OCI-LY7 (cell line): ENCODE measurements around the gene NAV3. TPM values are rescaled to one million over a fixed set of nuclear protein-coding genes. Genes with fewer than 3 reads are reported as not detected.

Experiments
- BruUV-seq: library from RNA; stranded (reverse); fragments of 400-500 nt; replicated peaks from 2 replicates; lab custom pipeline; 2021; lab: Mats Ljungman, UMichigan
- CTCF ChIA-PET: fragments of 300-600 bp; sonication (Branson Sonifier 250); formaldehyde crosslinking; loops from one replicate; lab custom pipeline; 2022; ENCODE audit warnings: antibody characterized with exemption; ENCODE audit not compliant: unreplicated experiment; lab: Charles Lee
- POLR2A ChIA-PET: fragments of 300-600 bp; sonication (Branson Sonifier 250); formaldehyde crosslinking; loops from one replicate; lab custom pipeline; 2022; ENCODE audit warnings: antibody characterized with exemption; lab: Charles Lee
- DNase-seq: peaks from one replicate; pipeline ENCODE4 v3.0.0-alpha.2; 2015; ENCODE audit warnings: low spot score
- H2AFZ ChIP-seq: fragments of 200-600 bp; sonication (generic), shearing (Covaris generic); 2 replicates; pipeline ENCODE4 v1.6.1; 2014; ENCODE audit warnings: mild to moderate bottlenecking, antibody characterized with exemption, low read length, moderate library complexity
- H3K27ac ChIP-seq: fragments of 200-600 bp; sonication (generic); 2 replicates; pipeline ENCODE4 v1.5.1; 2014; ENCODE audit warnings: mixed run types, low read depth, mild to moderate bottlenecking, moderate library complexity, low read length, inconsistent platforms; ENCODE audit not compliant: poor library complexity, severe bottlenecking
- H3K36me3 ChIP-seq: fragments of 200-600 bp; sonication (generic); 2 replicates; pipeline ENCODE4 v1.6.1; 2014; ENCODE audit warnings: mild to moderate bottlenecking, antibody characterized with exemption, low read length, moderate library complexity, mixed read lengths; ENCODE audit not compliant: insufficient read depth
- H3K4me1 ChIP-seq: fragments of 200-600 bp; sonication (generic); 2 replicates; pipeline ENCODE4 v1.5.1; 2014; ENCODE audit warnings: mild to moderate bottlenecking, low read length; ENCODE audit not compliant: insufficient read depth, poor library complexity, severe bottlenecking
- H3K4me2 ChIP-seq: fragments of 200-600 bp; sonication (generic); 2 replicates; pipeline ENCODE4 v1.6.1; 2014; ENCODE audit warnings: mild to moderate bottlenecking, low read length
- H3K4me3 ChIP-seq: fragments of 200-600 bp; sonication (generic); 2 replicates; pipeline ENCODE4 v1.5.1; 2014; ENCODE audit warnings: mild to moderate bottlenecking, low read depth, low read length; ENCODE audit not compliant: poor library complexity, severe bottlenecking
- H3K79me2 ChIP-seq: fragments of 200-600 bp; sonication (generic); 2 replicates; pipeline ENCODE4 v1.6.1; 2016; ENCODE audit warnings: low read depth, mild to moderate bottlenecking, low read length, moderate library complexity, mixed read lengths; ENCODE audit not compliant: insufficient read depth
- H3K9me2 ChIP-seq: fragments of 200-600 bp; sonication (generic); 2 replicates; pipeline ENCODE4 v1.6.1; 2016; ENCODE audit warnings: mild to moderate bottlenecking, low read length, mixed read lengths; ENCODE audit not compliant: insufficient read depth
- H3K9me3 ChIP-seq: fragments of 200-600 bp; sonication (generic); 2 replicates; pipeline ENCODE4 v1.6.1; 2014; ENCODE audit warnings: mild to moderate bottlenecking, mixed run types, low read length, mixed read lengths
- H4K20me1 ChIP-seq: fragments of 200-600 bp; sonication (generic); 2 replicates; pipeline ENCODE4 v1.6.1; 2014; ENCODE audit warnings: mild to moderate bottlenecking, antibody characterized with exemption, low read length, moderate library complexity, mixed read lengths; ENCODE audit not compliant: insufficient read depth
- EZH2phosphoT487 ChIP-seq: fragments of 200-600 bp; sonication (generic); IDR thresholded peaks from 2 replicates; pipeline ENCODE4 v1.6.1; 2018; ENCODE audit warnings: low read depth, borderline replicate concordance, mild to moderate bottlenecking, mixed run types, antibody characterized with exemption, low read length, moderate library complexity, mixed read lengths
- intact Hi-C: fragments of 100-400 bp; cut with micrococcal nuclease; formaldehyde crosslinking; loops from one replicate; pipeline ENCODE4 v1.10.0; 2022; ENCODE audit not compliant: unreplicated experiment
- total RNA-seq, 2 experiments: library from RNA; depleted of rRNA in 1 of 2; stranded (reverse); fragments of >200 nt in 1 of 2; shearing (Covaris generic) in 1 of 2; gene quantifications; 2 replicates each; pipeline ENCODE4 v1.2.3, GENCODE V29; 2014 to 2022
- TF ChIP-seq, protein P1 (sequence below): fragments of 200-600 bp; sonication (generic); conservative IDR thresholded peaks from 2 replicates; pipeline ENCODE4 v1.5.1; 2014; ENCODE audit warnings: mild to moderate bottlenecking, antibody characterized with exemption, low read length, moderate library complexity, mixed read lengths

NAV3 gene
- total RNA-seq, 2 experiments from 2014 or later, result 0.68 to 1.6 TPM

DNA sequence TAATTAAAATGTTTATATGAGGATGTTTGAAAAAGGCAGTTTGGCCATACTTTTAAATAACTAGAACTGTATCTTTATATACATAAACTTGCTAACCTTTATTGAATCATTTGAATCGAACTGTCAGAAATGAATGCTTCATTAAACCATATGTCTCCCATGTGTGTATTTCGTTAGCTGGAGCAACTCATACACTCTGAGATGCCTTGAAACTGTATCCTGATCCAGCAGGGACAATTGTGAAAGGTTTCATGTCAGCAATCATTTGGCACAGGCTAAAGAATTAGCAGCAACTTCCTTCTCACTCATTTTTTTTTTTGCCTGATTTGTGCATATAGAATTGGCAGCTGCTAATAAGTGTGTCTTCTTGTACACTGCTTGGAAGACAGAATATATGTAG, 109.9 kb downstream of the NAV3 start:
- POLR2A ChIA-PET, result no interaction called here
- Histone ChIP-seq H2AFZ (peak overlapping the region; percentile 56; the same call in 1 of the 2 replicates), H3K4me3 (no peak overlapping the region), H3K4me2 (peak overlapping the region; percentile 2; the same call in 1 of the 2 replicates), H4K20me1 (no peaks in the 10 kb centered on the region), H3K9me3 (no peaks in the 10 kb centered on the region), H3K9me2 (no peaks in the 10 kb centered on the region), H3K79me2 (no peaks in the 10 kb centered on the region), H3K27ac (no peak overlapping the region), H3K36me3 (no peaks in the 10 kb centered on the region), H3K4me1 (peaks cover 11% of the 10 kb centered on the region)
- no peak for TF ChIP-seq EZH2phosphoT487
- TF ChIP-seq, protein P1, sequence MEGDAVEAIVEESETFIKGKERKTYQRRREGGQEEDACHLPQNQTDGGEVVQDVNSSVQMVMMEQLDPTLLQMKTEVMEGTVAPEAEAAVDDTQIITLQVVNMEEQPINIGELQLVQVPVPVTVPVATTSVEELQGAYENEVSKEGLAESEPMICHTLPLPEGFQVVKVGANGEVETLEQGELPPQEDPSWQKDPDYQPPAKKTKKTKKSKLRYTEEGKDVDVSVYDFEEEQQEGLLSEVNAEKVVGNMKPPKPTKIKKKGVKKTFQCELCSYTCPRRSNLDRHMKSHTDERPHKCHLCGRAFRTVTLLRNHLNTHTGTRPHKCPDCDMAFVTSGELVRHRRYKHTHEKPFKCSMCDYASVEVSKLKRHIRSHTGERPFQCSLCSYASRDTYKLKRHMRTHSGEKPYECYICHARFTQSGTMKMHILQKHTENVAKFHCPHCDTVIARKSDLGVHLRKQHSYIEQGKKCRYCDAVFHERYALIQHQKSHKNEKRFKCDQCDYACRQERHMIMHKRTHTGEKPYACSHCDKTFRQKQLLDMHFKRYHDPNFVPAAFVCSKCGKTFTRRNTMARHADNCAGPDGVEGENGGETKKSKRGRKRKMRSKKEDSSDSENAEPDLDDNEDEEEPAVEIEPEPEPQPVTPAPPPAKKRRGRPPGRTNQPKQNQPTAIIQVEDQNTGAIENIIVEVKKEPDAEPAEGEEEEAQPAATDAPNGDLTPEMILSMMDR, result no peak
- no peak for DNase-seq
- CTCF ChIA-PET, result no interaction called here
- BruUV-seq, result no TSS peak
- intact Hi-C loops, result no loop called here

DNA sequence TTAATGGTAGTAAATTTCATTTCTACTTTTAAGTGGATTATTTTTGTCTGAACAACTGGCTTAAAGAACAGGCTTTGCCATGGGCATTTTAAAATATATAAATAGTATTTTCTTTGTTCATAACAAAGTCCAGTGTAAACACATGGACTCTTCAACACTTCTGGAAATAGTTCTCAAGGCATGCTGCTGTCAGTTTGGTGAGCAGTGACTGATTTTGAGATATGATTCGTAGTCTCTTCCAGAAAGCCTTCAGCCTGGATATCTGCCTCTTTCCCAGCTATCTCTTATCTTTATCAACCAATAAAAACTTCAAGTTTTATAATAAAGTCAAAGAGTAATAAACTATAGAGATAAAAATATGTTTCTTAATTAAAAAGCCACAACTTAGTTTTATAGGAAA, 110.7 kb downstream of the NAV3 start:
- H3K9me2 ChIP-seq, result no peaks in the 10 kb centered on the region
- peaks cover 11% of the 10 kb centered on the region for H3K4me1 ChIP-seq
- H4K20me1 ChIP-seq, result no peaks in the 10 kb centered on the region
- ChIA-PET POLR2A (no interaction called here), CTCF (no interaction called here)
- peak overlapping the region; percentile 56; the same call in 1 of the 2 replicates for H2AFZ ChIP-seq
- TF ChIP-seq, protein P1, result no peak
- no peak for TF ChIP-seq EZH2phosphoT487
- no peak for DNase-seq
- no peak overlapping the region for H3K4me2 ChIP-seq
- no peaks in the 10 kb centered on the region for H3K9me3 ChIP-seq
- intact Hi-C loops, result no loop called here
- H3K79me2 ChIP-seq, result no peaks in the 10 kb centered on the region
- H3K4me3 ChIP-seq, result no peak overlapping the region
- H3K27ac ChIP-seq, result no peak overlapping the region
- H3K36me3 ChIP-seq, result no peaks in the 10 kb centered on the region
- no TSS peak for BruUV-seq

DNA sequence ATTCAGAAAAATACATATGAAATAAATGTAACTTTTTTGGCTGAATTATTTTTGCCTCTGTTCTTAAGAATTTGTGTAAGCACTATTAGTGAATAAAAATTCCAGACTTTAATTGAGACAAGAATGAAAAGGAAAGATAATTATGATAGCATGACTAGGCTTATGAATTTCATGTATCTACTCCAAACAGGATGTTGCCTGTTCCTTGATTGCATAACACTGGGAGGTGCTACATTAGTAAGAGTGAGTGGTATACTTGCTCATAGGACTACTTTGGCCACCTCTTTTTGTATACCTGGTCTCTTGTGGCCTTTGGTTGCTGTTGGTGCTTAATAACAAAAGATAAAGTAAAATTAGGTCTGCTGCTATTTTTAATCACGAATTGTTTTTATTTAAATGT, 112.8 kb downstream of the NAV3 start:
- H3K4me2 ChIP-seq, result no peak overlapping the region
- no peak overlapping the region for H3K27ac ChIP-seq
- 0 out of 2 replicates have a peak overlapping the region, but pooled peaks have one; percentile 18 for H2AFZ ChIP-seq
- no peaks in the 10 kb centered on the region for H3K36me3 ChIP-seq
- H3K4me3 ChIP-seq, result no peak overlapping the region
- peaks cover 11% of the 10 kb centered on the region for H3K4me1 ChIP-seq
- POLR2A ChIA-PET, result no interaction called here
- no peaks in the 10 kb centered on the region for H4K20me1 ChIP-seq
- CTCF ChIA-PET, result no interaction called here
- intact Hi-C loops, result no loop called here
- H3K9me3 ChIP-seq, result no peaks in the 10 kb centered on the region
- no TSS peak for BruUV-seq
- TF ChIP-seq, protein P1, result no peak
- TF ChIP-seq EZH2phosphoT487, result no peak
- no peaks in the 10 kb centered on the region for H3K9me2 ChIP-seq
- DNase-seq, result no peak
- H3K79me2 ChIP-seq, result no peaks in the 10 kb centered on the region
